Inflammatory macrophage treated with lipopolysaccharide for 4 hours (primary cell): ENCODE results near the gene ITSN2.
"Not testable (repeated sequence)": the region's sequence is repeated elsewhere in the genome, so short reads cannot be mapped to it uniquely, and the experiment has no call there.

Source experiments
- DNase-seq: peaks from one replicate; pipeline ENCODE4 v3.0.0-alpha.2; 2020

The ITSN2 gene

DNA sequence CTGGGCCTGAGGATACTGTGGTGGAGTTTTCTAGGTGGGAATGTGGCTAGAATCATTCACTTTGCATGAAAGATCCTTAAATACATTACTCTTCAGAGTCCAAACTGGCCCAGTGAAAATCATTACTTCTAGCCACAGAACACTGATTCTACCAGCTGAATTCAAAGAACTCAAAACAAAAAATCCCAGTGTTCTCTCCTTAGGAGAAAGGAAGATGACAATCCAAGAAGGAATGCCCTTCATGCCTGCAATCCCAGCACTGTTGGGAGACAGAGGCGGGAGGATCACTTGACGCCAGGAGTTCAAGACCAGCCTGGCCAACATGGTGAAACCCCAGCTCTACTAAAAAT lies 150.3 kb downstream of the ITSN2 start:
- DNase-seq: no peak

DNA sequence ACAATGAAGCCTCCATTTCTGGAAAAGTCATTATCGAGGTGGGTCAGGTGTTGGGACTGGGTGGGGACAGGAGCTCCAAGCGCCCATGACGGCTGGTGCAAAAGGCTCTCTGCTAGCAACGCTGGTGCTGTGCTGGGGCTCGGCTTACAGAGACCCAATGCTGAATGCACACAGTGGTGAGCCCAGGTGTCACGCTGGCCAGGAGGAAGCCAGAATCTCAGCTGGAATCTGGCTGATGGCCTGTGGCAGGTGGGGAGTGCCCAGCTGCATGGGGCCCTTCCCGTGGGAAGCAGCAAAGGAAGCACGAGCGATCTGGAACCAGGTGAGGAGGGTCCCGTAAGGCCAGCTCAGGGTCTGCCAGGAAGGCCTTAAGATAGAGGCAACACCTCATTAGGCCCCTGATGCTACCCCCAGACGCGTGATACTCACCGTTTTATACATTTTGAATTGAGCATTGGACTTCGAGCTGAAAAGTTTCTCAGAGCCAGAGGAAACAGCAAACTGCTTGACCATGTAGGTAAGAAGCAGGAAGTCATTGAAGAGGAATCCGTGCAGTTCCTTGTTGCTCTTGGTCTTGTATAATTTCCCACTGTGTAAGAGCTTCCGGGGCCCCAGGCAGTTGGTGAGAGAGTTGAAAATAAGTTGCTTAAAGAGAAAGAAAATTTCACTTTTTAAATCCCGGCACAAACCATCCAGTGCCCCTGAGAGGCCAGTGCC lies 150.8 kb downstream of the ITSN2 start:
- no peak for DNase-seq

DNA sequence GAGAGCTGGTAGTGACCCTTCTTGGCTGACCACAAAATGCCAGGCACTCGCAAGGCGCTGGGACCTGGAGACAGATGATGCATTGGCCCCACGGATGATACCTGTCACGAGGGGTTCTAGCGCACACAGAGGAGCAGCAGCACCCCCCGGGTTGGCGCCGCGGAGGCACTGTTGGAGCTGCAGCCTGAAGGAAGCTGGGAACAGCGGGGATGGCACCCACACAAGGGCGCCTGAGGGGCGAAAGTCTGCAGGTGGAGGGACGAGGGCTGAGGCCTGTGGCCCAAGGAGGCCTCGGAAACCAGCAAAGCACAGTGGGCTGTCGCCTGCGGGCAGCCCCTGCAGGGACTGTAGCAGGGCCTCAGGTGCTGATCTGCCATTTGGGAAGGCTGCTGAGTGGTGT lies 151.8 kb downstream of the ITSN2 start:
- no peak for DNase-seq

DNA sequence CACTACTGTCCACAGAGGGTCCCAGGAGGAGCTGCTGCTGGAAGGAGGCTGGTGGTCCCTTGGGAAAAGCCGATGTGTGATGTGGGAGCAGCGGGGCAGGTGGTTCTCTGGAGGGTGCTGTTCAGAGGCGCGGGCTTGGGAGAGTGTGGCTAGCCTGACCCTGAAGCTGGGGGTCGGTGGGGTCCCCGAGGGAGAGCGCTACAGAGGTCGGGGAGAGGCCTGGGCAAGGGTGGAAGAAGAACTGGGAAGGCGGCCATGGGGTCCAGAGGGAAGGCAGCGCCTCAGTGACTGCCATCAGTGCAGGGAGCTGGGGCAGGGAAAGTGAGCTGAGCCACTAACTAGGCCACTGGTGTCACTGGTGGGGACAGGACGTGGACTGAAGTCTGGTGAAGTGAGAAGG lies 153.0 kb downstream of the ITSN2 start:
- DNase-seq: no peak

DNA sequence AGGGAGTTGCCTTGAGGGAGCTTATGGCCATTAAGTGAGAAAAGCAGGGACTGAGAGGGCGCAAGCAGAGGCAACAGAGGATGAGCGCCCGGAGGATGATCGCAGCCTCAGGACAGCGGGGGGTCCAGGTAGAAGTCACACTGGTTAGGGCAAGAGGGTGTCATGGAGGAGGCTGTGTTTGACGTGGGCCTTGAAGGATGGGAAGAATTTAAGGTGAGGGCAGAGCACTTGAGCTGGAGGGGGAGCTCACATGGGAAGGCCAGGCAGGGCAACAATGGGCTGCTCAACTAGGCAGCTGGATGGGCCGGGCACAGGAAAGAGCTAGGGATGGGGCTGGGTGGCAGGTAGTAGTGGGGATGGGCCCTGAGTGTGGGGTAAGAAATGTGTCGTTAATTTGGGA lies 153.6 kb downstream of the ITSN2 start:
- DNase-seq: no peak

DNA sequence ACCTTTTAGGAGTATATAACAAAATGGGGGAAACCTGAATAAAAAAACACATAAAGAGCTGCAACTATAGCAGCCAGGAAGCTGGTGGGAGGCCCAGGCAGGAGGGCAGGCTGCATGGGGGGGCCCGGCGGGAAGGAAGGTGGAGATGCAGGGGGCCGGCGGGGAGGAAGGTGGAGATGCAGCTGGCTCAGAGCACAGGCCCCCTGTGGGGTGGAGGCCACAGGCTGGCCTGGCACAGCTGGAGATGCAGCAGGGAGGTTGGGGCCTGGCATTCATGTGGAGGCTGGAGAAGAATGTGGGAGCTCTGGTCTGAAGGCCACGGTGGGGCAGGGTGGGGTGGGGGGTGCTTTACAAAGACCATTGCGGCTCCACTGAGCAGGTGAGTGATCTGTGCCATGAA lies 154.1 kb downstream of the ITSN2 start:
- DNase-seq: no peak

DNA sequence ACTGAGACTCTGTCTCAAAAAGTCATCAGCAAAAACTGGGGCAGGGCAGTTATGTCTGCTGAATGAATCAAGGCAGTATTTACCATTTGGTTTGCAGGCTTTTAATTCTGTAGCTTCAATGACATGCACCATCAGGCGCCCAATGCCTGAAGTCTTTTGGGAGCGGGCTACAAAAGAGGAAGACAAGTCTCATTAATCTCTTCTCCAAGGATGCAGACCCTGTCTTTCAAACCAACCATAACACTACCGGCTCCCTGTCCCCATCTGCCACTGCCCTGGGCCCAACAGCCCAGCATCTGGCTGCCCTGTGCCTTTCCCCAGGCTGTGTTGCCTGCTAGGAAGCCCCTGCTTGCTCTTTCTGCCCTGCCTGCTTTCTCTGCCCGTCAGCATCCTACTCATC lies 155.2 kb downstream of the ITSN2 start:
- DNase-seq: no peak

DNA sequence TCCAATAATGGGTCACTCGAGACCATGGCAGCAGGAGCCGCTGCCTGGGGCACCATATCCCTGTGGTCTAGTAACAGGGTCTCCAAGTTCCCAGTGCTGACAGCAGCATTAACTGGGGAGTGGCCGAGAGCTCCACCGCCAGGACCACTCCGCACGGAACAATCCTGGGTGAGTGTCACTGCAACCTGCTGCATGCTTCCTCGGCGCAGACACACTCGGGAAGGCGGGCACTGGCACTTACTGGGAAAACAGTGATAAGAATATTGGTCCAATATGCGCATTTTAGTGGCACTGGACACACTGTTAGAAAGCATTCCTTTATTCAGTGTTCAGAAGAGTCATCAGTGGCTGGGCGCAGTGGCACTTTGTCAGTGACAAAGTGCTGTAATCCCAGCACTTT lies 155.8 kb downstream of the ITSN2 start:
- DNase-seq: no peak

DNA sequence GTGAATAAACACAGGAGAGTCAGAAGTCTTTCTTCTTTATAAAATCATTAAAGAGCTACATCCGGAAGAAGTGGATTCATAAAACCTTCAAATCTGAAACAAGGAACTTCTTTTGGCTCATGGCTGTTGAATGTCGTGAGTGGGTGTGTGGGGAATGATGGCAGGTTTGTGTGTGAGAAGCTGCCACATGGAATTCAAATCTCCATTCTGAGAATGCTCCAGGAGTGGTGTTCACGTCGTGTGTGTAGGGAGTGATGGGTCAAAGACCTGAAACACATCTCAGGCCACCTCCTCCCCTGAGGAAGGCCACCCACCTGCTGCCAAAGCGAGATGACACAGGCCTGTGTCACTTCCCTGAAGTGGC lies 156.6 kb downstream of the ITSN2 start:
- no peak for DNase-seq

DNA sequence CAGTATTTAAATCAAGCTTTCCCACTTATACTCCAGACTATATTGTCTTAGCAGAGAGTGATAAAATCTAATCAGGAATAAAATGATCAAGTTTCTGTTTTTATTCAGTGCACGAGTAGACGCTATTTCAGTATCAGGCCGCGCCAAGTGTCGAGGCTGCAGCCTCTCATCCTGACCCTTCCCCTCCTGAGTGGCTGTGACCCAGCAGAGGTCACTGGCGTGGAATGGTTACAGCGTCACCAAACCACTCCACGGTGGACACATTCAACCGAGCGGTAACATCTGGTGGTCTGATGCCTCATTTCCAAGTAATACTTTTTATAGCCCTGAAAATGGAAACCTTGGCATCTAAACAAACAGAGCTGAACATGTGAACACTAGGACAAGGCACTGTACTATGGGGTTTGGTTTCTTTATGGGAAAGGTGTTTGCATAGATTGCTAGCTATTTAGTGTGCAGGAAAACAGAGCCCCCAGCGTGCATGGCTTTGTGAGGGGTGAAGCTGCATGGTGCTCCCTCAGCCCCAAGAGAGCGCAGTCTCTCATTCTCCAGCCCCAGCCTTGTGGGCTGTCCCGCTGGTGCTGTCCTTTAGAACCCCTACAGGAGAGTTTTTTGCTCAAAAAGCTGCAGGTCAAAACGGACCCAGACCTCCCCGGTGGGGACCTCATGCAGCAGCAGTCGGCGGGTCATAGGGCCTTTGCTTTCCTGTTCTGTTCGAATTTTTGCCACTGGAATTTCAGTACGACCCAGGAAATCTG lies 157.1 kb downstream of the ITSN2 start:
- DNase-seq: no peak

DNA sequence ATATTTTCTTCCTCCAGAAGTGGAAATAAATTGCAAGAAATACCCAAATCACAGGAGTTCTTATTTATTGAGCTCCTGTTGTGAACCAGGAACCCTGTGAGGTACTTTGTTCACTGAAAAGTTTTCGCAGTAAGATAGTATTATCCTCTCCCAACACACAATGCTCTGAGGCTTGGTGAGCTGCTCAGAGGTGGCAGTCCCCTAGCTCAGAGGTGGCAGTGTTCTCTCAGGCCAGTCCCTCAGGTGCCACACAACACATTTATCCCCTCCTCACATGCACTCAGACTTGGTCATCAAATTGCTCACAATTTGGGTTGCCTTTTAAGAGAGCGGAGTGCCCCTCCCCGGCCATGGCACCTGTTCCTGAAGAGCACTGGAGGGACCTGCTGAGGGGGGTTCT lies 159.5 kb downstream of the ITSN2 start:
- no peak for DNase-seq

DNA sequence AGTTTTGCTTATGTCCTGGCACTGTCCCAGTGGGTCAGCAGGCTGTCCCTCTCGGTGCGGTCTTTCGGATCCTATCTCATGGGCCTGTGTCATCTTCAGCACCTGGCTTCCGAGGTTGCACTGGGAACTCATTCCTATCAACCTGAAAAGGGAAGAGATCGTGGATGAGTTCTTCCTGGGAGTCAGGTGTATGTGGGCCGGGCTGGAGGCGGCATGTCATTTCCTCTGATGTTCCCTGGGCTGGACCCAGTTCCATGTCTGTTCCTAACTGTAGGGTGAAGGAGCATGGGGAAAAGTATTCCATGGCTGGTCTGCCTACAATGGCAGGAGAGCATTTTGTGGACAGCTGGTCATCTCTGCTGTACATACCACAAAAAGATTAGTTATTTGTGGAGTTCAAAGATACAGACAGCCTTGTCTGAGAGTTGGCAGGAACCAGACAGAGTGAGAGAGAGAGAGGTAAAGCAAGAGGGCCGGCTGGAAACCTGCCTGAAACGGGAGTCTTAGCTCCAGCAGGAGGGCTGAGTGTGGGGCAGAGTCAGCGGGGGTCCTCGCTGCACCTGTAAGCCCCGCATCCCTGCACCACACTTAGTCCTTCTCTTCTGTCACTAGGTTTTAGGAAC lies 160.3 kb downstream of the ITSN2 start:
- DNase-seq: no peak

DNA sequence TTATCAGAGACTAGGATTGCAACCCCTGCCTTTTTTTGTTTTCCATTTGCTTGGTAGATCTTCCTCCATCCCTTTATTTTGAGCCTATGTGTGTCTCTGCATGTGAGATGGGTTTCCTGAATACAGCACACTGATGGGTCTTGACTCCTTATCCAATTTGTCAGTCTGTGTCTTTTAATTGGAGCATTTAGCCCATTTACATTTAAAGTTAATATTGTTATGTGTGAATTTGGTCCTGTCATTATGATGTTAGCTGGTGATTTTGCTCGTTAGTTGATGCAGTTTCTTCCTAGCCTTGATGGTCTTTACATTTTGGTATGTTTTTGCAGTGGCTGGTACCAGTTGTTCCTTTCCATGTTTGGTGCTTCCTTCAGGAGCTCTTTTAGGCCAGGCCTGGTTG lies 163.1 kb downstream of the ITSN2 start:
- not testable (repeated sequence) for DNase-seq

DNA sequence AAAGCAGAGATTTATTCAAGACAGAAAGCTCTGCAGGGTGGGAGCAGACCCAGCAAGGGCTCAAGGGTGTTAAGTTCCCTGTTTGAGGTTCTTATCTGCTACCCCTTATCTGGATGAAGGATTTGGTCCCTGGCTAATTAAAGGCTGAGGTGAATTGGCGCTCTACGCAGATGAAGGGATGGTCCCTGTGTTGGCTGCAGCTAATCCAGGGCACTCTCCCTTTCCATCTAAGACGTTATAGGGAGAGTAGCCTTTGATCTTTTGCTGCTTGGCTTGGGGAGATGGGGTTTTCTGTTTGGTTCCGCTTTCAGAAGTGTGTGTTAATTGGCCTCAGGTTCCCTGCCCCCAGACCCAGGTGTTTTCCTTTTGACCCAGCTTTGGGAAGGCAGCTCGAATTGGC lies 168.5 kb downstream of the ITSN2 start:
- no peak for DNase-seq

DNA sequence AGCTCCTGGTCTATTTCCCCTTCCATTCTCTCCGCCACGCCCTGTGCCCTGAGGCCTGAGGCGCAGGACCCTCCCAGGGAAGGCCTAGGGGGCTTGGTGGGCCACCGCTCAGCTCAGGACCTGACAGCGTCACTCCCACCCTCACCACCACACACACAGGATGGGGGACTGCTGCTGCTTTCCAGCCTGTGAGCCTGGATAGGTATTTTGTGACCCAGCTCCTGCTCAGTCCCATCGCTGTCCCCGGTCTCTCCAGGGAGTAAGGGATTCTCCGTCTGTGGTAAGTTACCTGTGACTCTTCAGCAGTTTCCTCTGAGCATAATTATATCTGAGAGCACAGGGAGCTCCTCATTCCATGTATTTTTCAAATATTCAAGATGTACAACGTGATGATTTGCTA lies 169.2 kb downstream of the ITSN2 start:
- no peak for DNase-seq

DNA sequence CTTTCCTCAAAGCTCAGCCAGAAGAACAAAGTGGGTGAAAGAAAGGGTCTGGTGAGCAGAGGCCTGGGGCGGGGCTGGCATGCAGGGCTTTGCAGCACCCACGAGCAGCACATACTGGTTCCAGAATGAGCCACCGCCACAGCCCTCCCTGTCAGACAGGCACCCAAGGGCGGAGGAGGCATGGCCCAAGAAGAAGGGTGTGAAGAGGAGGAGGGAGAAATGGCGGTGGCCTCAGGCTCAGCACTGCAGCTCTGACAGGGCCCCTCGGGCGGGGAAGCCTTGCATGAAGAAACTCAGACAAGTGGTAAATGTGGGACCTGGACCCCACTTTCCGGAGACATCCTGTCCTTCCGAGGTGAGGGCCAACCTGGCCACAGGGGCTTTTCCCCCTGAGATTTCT lies 169.8 kb downstream of the ITSN2 start:
- no peak for DNase-seq

DNA sequence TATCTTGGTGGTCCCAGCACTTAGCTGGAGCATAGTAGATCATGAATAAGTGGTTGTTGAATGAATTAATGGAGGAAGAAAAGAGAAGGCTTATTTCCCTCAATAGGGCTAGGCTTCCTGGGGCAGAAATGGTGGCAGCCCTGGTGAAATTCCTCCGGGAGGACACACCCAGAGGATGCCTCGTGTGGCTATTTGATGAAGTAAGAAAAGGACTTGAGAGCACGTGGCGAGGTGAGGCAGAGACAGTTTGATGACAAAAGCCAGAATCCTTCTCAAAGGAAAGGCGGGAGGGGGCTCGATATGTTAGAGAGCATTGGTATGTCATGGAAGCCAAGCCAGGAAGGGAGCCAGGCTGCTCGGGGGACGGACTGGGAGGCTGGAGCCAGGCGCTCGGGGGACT lies 170.8 kb downstream of the ITSN2 start:
- no peak for DNase-seq

DNA sequence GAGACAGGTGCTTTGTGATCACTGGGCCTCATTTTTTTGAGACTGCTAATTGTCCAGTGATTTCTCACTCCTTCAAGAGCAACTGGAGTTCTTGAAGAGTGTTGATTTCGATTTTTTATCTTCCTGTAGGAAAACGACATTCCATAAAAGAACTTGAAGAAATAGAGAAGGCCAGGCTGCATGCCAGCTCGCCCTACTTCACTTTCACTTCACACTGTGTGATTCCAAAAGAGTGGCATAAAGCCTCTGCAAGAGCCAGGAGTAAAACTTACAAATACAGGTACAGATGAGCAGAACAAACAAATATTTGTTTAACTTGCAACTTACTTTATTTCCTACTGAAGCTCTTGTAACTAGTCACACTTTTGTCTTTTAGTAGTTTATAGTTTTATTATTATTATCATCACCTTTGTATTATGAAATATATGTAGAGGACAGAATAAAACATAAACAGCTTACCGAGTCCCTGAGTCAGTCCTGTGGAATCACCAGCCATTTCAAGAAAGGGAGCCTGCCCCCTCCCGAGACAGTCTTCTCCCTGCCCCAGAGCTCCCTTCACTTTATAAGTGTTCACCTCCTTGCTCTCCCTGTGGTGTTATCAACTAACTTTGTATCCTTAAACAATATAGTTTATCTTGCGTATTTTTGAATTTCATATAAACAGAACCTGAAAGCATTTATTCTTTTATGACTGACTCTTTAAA lies 176.8 kb downstream of the ITSN2 start:
- DNase-seq: no peak

DNA sequence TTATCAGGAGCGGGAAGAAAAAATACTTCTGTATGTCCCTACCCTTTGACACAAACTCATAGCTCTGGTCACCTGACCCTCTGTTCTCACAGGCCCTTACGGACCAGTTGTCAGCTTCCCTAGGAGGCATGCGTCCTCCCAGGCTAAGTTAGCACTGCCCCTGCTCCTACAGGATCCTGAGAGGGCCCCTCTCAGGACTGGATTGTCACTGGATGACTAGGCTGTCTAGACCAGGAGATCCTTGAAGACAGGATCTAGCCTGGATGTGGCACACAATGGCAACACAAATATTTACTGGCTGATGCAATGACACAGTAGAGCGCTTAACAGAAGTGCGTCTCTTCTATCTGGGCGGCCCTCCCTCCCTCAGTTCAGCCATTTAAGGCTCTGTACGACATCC lies 177.8 kb downstream of the ITSN2 start:
- DNase-seq: no peak

DNA sequence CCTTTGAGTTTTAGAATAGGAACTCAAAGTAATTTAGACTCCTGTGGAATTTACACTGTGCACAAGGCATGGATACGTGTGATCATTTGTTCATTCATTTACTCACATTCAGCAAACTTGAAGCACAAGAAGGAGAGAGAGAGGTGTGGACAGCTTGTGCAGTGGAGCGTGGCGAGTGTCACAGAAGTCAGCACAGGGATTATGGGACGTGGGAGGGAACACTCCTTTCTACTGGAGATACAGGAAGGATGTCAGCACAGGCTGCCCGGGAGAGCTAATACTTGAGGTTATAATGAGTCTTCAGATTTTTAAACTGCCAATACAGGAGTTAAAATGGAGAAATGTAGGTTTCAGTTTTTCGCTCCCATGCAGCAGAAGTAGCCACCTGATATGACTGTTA lies 178.5 kb downstream of the ITSN2 start:
- DNase-seq: no peak

DNA sequence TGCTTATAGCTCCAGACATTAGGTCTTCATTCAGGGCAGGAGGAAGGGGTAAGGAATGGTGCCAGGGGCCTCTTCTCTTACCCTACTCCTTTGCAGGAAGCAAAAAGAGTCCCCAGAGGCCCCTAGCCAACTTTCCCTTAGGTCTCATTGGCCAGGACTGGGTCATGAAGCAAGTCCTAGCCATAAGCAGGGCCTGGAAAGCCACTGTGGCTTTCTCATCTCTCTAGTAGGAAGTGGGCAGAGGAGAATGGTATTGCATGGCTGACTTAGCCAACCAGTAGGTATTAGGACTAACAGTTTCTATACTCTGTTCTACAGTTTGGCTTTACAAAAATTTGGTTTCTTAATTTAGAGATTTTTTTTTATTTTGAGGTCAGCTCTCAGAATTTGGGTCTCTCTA lies 180.7 kb downstream of the ITSN2 start:
- no peak for DNase-seq

DNA sequence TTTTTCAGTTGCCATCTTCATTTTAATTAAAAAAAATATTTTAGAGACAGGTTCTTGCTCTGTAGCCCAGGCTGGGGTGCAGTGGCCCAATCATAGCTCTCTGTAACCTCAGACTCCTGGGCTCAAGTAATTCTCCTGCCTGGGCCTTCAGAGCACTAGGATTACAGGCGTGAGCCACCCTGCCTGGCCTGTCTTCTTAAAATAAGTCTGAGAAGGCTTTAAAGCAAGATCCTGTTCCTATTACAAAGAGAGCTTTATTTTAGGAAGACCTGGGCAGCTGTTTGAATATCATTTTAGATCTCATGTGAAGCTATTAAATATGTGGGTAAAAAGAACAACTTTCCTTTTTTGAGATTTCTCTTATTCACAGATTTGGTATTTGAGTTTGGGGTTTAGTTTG lies 184.0 kb downstream of the ITSN2 start:
- no peak for DNase-seq

DNA sequence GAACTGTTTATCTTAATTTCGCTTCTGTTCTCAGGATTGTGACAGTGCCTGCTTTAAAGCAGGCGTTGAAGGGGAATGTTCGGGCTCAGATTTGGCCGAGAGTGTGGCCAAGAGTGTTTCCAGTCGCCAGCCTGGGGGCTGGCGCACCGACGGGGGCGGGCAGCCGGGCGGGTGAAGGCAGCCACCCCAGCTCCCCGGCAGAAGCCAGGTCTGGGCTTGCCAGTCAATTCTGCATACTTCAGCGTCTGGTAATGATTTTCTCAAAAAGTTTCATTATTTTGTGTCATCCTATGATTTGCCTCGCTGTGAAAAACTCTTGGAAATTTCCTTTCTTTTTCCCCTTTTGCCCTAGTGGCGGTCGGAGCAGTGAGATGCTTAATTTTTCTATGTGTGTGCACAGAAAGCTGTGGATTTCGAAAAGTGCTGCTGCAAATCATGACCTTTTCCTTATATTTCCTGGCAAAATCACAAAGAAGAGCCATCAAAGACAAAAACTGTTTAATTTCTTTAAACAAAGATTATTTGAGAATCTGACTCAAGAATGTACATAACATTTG lies 184.6 kb downstream of the ITSN2 start:
- no peak for DNase-seq

DNA sequence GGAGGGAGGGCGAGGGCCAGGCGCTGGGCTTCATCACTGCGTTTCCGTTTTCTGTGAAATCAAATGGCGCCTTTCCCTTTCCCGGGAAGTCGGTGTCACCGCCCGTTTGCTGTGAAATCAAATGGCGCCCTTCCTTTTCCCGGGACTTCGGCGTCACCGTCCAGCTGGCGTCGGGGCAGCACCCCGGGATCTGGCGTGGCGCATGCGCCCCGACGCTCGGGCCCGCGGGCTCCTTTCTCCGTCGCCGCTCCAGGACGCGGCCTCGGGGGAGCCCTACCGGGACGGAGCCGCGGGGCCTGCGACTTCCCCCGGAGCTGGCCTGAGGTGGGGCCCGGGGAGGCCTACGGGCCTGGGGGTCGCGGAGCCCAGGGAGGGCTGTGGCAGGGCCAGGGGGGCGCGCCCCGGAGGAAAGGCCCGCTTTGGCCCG lies 185.5 kb downstream of the ITSN2 start, which contains the start of gene FAM228A:
TSS of gene FAM228A (plus strand) at position 203 of the 427 bp plus-strand sequence. CDS start 428 bp downstream, outside the sequence.
- no peak for DNase-seq
